A673 (cell line): ENCODE results near the gene NVL. TPM values are rescaled to one million over a fixed set of nuclear protein-coding genes. Genes with fewer than 3 reads are reported as not detected.

Experiments
- BruUV-seq: library from RNA; stranded (reverse); fragments of 400-500 nt; replicated peaks from 2 replicates; lab custom pipeline; 2021; lab: Mats Ljungman, UMichigan
- CTCF ChIA-PET: fragments of 300-600 bp; sonication (Branson Sonifier 250); formaldehyde crosslinking; loops from one replicate; lab custom pipeline; 2022; ENCODE audit warnings: antibody characterized with exemption; lab: Charles Lee
- POLR2A ChIA-PET: fragments of 300-600 bp; sonication (Branson Sonifier 250); formaldehyde crosslinking; loops from one replicate; lab custom pipeline; 2022; ENCODE audit warnings: antibody characterized with exemption; ENCODE audit not compliant: low non-redundant PET; lab: Charles Lee
- DNase-seq: peaks from one replicate; pipeline ENCODE4 v3.0.0-alpha.2; 2015; ENCODE audit warnings: low spot score
- H3K27ac ChIP-seq: fragments of 200-600 bp; sonication (generic); 2 replicates; pipeline ENCODE4 v1.5.1; 2016; ENCODE audit warnings: mixed run types, low read depth, mild to moderate bottlenecking, mixed read lengths, antibody characterized with exemption, low read length; ENCODE audit not compliant: poor library complexity, severe bottlenecking
- H3K27me3 ChIP-seq: fragments of 200-600 bp; sonication (generic); replicated peaks from 2 replicates; pipeline ENCODE4 v1.6.1; 2017; ENCODE audit warnings: mixed run types, low read depth, mild to moderate bottlenecking, mixed read lengths, antibody characterized with exemption, low read length; ENCODE audit not compliant: insufficient read depth, poor library complexity
- H3K36me3 ChIP-seq: fragments of 200-600 bp; sonication (generic); 2 replicates; pipeline ENCODE4 v1.6.1; 2016; ENCODE audit warnings: mixed run types, mild to moderate bottlenecking, mixed read lengths, antibody characterized with exemption, low read length; ENCODE audit not compliant: insufficient read depth, poor library complexity, severe bottlenecking
- H3K4me1 ChIP-seq: fragments of 200-600 bp; sonication (generic); 2 replicates; pipeline ENCODE4 v1.6.1; 2017; ENCODE audit warnings: mixed run types, mild to moderate bottlenecking, mixed read lengths, antibody characterized with exemption, low read length; ENCODE audit not compliant: insufficient read depth, poor library complexity, severe bottlenecking
- H3K4me3 ChIP-seq: fragments of 200-600 bp; sonication (generic); 2 replicates; pipeline ENCODE4 v1.5.1; 2016; ENCODE audit warnings: low read depth, mixed run types, mild to moderate bottlenecking, mixed read lengths, low read length; ENCODE audit not compliant: poor library complexity, severe bottlenecking
- H3K9me3 ChIP-seq: fragments of 200-600 bp; sonication (generic); 2 replicates; pipeline ENCODE4 v1.6.1; 2016; ENCODE audit warnings: mixed run types, low read depth, mild to moderate bottlenecking, mixed read lengths, antibody characterized with exemption, low read length; ENCODE audit not compliant: poor library complexity, severe bottlenecking
- EZH2 ChIP-seq: fragments of 200-600 bp; sonication (generic); IDR thresholded peaks from 2 replicates; pipeline ENCODE4 v1.6.1; 2017; ENCODE audit warnings: borderline replicate concordance, low read depth, mild to moderate bottlenecking, mixed read lengths, antibody characterized with exemption, low read length; ENCODE audit not compliant: poor library complexity, severe bottlenecking
- intact Hi-C: fragments of 100-400 bp; cut with micrococcal nuclease; formaldehyde crosslinking; loops from one replicate; pipeline ENCODE4 v1.10.0; 2022; ENCODE audit not compliant: unreplicated experiment
- total RNA-seq: library from RNA; stranded (reverse); gene quantifications from 2 replicates; pipeline ENCODE4 v1.2.3, GENCODE V29; 2021
- TF ChIP-seq, protein P1 (sequence below): fragments of 300-800, 200-600 bp; sonication (generic); conservative IDR thresholded peaks from 2 replicates; pipeline ENCODE4 v1.5.1; 2017; ENCODE audit warnings: low read depth, mild to moderate bottlenecking, antibody characterized with exemption, low read length, moderate library complexity, mixed read lengths

The NVL gene
- total RNA-seq, 1 experiment from 2014 or later: 54.8 TPM

DNA sequence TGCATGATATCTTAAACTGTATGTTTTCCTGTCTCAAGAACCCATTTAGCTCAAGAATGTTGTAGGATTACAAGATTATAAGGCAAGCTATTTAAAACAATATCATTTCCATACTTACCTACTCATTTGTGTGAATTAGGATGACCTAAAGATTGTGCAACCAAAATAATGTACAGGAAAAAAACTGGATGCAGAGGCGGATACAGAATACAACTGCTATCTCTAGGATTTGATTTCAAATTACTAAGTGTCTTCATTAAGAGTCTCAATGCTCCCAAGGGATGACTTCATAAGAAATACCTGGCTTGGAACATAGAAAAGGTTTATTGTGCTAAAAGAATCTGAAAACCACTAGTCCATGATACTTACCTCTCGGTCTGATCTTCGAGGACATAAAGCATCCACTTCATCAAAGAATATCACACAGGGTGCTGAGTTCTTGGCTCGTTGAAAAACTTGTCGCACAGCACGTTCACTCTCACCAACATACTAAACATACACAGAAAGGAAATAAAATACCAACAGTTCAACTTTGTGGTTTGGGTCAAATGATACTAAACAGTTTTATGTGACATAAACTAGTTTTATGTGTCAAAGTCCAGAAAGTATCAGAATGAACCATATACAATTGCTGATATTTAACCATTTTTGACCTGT, 54.9 kb downstream of the NVL start:
- ChIA-PET CTCF (no interaction called here), POLR2A (no interaction called here)
- no peak for DNase-seq
- Histone ChIP-seq H3K4me3 (no peak overlapping the region), H3K4me1 (no peaks in the 10 kb centered on the region), H3K9me3 (no peaks in the 10 kb centered on the region), H3K27me3 (no peaks in the 10 kb centered on the region), H3K27ac (no peak overlapping the region), H3K36me3 (peaks cover 8% of the 10 kb centered on the region)
- BruUV-seq: no TSS peak
- intact Hi-C loops: no loop called here
- no peak for TF ChIP-seq EZH2
- TF ChIP-seq, protein P1, sequence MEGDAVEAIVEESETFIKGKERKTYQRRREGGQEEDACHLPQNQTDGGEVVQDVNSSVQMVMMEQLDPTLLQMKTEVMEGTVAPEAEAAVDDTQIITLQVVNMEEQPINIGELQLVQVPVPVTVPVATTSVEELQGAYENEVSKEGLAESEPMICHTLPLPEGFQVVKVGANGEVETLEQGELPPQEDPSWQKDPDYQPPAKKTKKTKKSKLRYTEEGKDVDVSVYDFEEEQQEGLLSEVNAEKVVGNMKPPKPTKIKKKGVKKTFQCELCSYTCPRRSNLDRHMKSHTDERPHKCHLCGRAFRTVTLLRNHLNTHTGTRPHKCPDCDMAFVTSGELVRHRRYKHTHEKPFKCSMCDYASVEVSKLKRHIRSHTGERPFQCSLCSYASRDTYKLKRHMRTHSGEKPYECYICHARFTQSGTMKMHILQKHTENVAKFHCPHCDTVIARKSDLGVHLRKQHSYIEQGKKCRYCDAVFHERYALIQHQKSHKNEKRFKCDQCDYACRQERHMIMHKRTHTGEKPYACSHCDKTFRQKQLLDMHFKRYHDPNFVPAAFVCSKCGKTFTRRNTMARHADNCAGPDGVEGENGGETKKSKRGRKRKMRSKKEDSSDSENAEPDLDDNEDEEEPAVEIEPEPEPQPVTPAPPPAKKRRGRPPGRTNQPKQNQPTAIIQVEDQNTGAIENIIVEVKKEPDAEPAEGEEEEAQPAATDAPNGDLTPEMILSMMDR: no peak

DNA sequence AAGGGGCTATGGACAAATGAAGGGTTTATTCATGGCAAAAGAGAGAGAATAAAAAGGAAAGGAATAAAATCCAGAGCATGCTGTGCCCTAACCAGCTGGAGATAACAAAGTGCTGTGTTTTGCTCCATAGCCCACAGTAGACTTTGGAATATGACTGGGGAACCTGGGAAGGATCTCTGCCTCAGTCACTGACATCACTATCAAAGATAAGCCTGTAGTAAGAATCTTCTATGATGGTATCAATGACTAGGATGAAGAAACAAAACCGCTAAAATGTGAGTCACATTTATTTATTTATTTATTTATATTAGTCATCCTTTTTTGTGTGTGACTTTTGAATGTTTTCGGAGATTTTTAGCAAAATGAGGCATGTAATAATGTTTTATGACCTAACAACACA, 56.3 kb downstream of the NVL start:
- H3K36me3 ChIP-seq: peaks cover 8% of the 10 kb centered on the region
- no peaks in the 10 kb centered on the region for H3K4me1 ChIP-seq
- H3K27ac ChIP-seq: no peak overlapping the region
- H3K9me3 ChIP-seq: no peaks in the 10 kb centered on the region
- ChIA-PET CTCF (no interaction called here), POLR2A (no interaction called here)
- no peak overlapping the region for H3K4me3 ChIP-seq
- no peaks in the 10 kb centered on the region for H3K27me3 ChIP-seq
- DNase-seq: no peak
- no TSS peak for BruUV-seq
- TF ChIP-seq EZH2: no peak
- TF ChIP-seq, protein P1: no peak
- intact Hi-C loops: no loop called here

- intact Hi-C loops: no loop called here
- no peak for DNase-seq
- no peaks in the 10 kb centered on the region for H3K9me3 ChIP-seq
- BruUV-seq: no TSS peak
- no peaks in the 10 kb centered on the region for H3K4me1 ChIP-seq
- POLR2A ChIA-PET: no interaction called here
- CTCF ChIA-PET: no interaction called here
- H3K27me3 ChIP-seq: no peaks in the 10 kb centered on the region
- peaks cover 8% of the 10 kb centered on the region for H3K36me3 ChIP-seq
- no peak overlapping the region for H3K4me3 ChIP-seq
- no peak for TF ChIP-seq EZH2
- TF ChIP-seq, protein P1: no peak
- no peak overlapping the region for H3K27ac ChIP-seq
Observed at GRCh38 chr1:224271106-224271505, 58.9 kb downstream of the NVL start.
